Stimulated activated CD8-positive, alpha-beta memory T cell treated with anti-CD3 and anti-CD28 coated beads, Interleukin-7, amount 100 ng/mL, for 1 hour (primary cell): ENCODE results near the gene AKR7A2.
"Not testable (repeated sequence)": the region's sequence is repeated elsewhere in the genome, so short reads cannot be mapped to it uniquely, and the experiment has no call there.

Experiments used
- DNase-seq, 2 donors: peaks; one replicate each; pipeline ENCODE4 v3.0.0-alpha.2; 2020; ENCODE audit warnings: low read depth in 2 of 2

AKR7A2 gene

DNA sequence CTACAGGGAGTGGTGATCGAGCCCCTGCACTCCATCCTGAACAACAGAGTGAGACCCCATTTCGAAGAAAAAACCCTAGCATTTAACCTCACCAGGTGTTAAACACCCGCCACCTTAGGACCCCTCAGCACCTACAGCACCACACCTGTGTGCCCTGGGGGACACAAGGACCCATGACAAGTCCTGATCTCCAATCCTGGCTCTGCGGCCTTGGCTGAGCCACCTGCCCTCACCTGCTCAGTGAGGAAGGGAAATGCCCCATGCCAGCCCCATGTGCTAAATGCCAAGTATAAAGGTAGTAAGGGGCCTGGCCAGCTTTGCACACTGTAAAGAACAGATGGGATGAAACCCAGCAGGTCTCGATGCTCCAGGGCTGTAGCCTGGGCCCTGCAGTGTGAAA is 49.2 kb downstream of the AKR7A2 start:
- DNase-seq, result no peak

- no peak for DNase-seq
Measured at GRCh38 chr1:19262047-19262446, 49.9 kb downstream of the AKR7A2 start.

GRCh38 chr1:19260211-19261138 is 51.5 kb downstream of the AKR7A2 start:
- DNase-seq, result no peak

DNA sequence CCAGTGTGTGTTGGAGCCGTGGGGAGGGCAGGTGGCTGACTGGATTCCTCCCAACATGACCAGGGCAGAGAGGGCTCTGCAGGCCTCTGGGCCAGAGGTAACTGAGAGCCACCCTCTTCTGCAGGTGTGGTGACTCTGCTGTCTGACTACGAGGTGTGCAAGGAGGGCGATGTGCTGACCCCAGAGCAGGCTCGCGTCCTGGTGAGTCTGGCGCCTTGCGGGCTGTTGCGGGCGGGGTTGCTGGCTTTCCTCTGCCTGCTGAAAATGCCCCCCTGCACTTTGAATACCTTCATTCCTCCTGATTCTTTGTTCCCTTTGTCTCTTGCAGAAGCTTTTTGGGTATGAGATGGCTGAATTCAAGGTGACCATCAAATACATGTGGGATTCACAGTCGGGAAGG is 53.6 kb downstream of the AKR7A2 start:
- DNase-seq, result no peak

DNA sequence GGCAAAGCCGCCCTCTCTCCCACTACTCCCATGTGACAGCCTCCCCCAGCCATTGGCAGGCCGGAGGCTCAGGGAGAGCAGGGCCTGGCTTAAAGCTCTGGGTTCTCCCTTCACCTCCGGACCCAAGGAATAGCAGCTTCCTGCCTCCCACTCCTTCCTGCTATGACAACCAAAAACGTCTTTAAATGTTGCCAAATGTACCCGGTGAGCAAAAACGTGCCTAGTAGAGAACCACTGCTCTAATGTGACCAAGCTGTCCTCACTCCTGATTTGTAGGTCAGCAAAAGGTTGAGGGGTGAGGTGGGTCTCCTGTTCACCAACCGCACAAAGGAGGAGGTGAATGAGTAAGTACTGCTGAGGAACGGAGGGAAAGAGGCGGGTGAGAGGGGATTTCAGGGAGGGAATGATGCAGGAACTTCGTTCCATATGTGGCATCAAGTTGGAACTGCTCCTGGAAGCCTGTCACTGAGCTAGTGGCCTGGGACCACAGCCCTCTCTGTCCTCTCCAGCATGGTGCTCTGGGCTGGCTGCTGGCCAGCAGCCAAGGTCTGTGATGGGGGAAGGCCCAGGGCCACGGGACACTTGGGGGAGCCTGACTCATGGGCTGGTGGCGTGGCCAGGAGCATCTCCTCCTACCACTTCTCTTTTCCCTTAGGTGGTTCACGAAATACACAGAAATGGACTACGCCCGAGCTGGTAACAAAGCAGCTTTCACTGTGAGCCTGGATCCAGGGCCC is 54.6 kb downstream of the AKR7A2 start:
- no peak for DNase-seq

DNA sequence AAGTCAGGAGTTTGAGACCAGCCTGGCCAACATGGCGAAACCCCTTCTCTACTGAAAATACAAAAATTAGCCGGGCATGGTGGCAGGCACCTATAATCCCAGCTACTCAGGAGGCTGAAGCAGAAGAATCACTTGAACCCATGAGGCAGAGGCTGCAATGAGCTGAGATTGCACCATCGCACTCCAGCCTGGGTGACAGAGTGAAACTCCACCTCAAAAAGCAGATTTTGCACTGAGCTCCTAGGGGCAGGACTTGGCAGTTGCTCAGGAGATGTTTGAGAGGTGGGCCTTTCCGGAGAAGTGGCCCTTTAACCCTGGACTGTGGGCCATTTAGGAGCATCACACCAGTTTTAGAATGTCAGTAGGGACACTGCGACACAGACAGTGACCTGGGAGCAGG is 55.6 kb downstream of the AKR7A2 start:
- not testable (repeated sequence) for DNase-seq

- no peak for DNase-seq
Measured at GRCh38 chr1:19255288-19255687, 56.7 kb downstream of the AKR7A2 start.

GRCh38 chr1:19254416-19254815 is 57.5 kb downstream of the AKR7A2 start:
- no peak for DNase-seq
